ENCODE data around the gene LAMB1. TPM values are rescaled to one million over a fixed set of nuclear protein-coding genes. Genes with fewer than 3 reads are reported as not detected.

LAMB1 gene
- total and polyA plus RNA-seq, 2 of the 13 experiments (the other 11 are each of a cell fraction or from before 2014, with no cell fraction given) = 109 to 124 TPM

DNA sequence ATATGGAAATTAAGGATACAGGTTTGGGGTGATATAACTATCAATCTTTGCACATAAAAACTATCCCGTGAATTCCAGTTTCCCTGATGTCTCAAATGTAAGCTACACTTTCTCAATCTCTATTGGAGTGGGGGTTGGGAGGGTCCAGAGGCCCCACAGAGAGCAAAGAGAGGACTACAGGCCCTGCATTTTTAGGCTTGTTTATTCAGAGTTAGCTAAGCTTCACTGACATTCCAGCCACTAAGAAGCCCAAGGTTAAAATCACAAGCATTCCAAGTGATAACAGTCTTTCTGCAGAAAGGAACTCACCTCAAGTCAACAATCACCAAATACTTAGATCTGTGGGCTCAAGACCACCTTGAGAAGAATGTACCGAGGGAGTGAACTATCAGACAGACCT lies 31.6 kb upstream of the LAMB1 start (continued):
- TF ChIP-seq, protein P1, sequence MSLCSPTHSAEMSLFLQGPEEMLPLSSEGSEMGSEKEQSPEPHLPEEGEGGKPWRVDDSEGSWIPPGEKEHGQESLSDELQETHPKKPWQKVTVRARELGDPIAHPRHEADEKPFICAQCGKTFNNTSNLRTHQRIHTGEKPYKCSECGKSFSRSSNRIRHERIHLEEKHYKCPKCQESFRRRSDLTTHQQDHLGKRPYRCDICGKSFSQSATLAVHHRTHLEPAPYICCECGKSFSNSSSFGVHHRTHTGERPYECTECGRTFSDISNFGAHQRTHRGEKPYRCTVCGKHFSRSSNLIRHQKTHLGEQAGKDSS (CRISPR knock-in tag; IDR thresholded peaks at IDR 0.05; ENCODE audit: borderline replicate concordance, low read depth) = no peak
- TF ChIP-seq ZNF547 (CRISPR knock-in tag; IDR thresholded peaks at IDR 0.05) (no peak), ZSCAN31 (CRISPR knock-in tag; IDR thresholded peaks at IDR 0.05; ENCODE audit: low read depth) (no peak), ZNF773 (CRISPR knock-in tag; IDR thresholded peaks at IDR 0.05; ENCODE audit: borderline replicate concordance) (no peak), KDM6A (CRISPR knock-in tag; IDR thresholded peaks at IDR 0.05; ENCODE audit: low read depth) (peak; percentile 75; the same call in 1 of the 2 replicates), ZNF772 (CRISPR knock-in tag; IDR thresholded peaks at IDR 0.05) (no peak), ZNF253 (CRISPR knock-in tag; IDR thresholded peaks at IDR 0.05; ENCODE audit: borderline replicate concordance) (no peak), ZNF230 (CRISPR knock-in tag; IDR thresholded peaks at IDR 0.05) (no peak), ZFP36L2 (CRISPR knock-in tag; IDR thresholded peaks at IDR 0.05) (no peak), ZNF75D (CRISPR knock-in tag; IDR thresholded peaks at IDR 0.05; ENCODE audit: borderline replicate concordance) (no peak), ZNF619 (CRISPR knock-in tag; IDR thresholded peaks at IDR 0.05) (no peak), JUNB (CRISPR knock-in tag; IDR thresholded peaks at IDR 0.05; ENCODE audit: borderline replicate concordance) (no peak), ELF3 (CRISPR knock-in tag; IDR thresholded peaks at IDR 0.05) (peak; percentile 21; the same call in 1 of the 2 replicates), MEIS1 (CRISPR knock-in tag; IDR thresholded peaks at IDR 0.05; ENCODE audit: borderline replicate concordance) (no peak)
- TF ChIP-seq, protein P2, sequence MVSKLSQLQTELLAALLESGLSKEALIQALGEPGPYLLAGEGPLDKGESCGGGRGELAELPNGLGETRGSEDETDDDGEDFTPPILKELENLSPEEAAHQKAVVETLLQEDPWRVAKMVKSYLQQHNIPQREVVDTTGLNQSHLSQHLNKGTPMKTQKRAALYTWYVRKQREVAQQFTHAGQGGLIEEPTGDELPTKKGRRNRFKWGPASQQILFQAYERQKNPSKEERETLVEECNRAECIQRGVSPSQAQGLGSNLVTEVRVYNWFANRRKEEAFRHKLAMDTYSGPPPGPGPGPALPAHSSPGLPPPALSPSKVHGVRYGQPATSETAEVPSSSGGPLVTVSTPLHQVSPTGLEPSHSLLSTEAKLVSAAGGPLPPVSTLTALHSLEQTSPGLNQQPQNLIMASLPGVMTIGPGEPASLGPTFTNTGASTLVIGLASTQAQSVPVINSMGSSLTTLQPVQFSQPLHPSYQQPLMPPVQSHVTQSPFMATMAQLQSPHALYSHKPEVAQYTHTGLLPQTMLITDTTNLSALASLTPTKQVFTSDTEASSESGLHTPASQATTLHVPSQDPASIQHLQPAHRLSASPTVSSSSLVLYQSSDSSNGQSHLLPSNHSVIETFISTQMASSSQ (IDR thresholded peaks at IDR 0.05; ENCODE audit: low read depth) = peak; percentile 44; the same call in 1 of the 2 replicates
- TF ChIP-seq, protein P2 (CRISPR knock-in tag; IDR thresholded peaks at IDR 0.05; ENCODE audit: borderline replicate concordance) = peak; percentile 61; the same call in 1 of the 2 replicates
- TF ChIP-seq, protein P3, sequence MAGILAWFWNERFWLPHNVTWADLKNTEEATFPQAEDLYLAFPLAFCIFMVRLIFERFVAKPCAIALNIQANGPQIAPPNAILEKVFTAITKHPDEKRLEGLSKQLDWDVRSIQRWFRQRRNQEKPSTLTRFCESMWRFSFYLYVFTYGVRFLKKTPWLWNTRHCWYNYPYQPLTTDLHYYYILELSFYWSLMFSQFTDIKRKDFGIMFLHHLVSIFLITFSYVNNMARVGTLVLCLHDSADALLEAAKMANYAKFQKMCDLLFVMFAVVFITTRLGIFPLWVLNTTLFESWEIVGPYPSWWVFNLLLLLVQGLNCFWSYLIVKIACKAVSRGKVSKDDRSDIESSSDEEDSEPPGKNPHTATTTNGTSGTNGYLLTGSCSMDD (CRISPR knock-in tag; IDR thresholded peaks at IDR 0.05) = no peak
- TF ChIP-seq, protein P4, sequence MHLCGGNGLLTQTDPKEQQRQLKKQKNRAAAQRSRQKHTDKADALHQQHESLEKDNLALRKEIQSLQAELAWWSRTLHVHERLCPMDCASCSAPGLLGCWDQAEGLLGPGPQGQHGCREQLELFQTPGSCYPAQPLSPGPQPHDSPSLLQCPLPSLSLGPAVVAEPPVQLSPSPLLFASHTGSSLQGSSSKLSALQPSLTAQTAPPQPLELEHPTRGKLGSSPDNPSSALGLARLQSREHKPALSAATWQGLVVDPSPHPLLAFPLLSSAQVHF (CRISPR knock-in tag; IDR thresholded peaks at IDR 0.05) = no peak
- TF ChIP-seq, protein P5, sequence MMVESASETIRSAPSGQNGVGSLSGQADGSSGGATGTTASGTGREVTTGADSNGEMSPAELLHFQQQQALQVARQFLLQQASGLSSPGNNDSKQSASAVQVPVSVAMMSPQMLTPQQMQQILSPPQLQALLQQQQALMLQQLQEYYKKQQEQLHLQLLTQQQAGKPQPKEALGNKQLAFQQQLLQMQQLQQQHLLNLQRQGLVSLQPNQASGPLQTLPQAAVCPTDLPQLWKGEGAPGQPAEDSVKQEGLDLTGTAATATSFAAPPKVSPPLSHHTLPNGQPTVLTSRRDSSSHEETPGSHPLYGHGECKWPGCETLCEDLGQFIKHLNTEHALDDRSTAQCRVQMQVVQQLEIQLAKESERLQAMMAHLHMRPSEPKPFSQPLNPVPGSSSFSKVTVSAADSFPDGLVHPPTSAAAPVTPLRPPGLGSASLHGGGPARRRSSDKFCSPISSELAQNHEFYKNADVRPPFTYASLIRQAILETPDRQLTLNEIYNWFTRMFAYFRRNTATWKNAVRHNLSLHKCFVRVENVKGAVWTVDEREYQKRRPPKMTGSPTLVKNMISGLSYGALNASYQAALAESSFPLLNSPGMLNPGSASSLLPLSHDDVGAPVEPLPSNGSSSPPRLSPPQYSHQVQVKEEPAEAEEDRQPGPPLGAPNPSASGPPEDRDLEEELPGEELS (CRISPR knock-in tag; IDR thresholded peaks at IDR 0.05) = peak; percentile 71
- TF ChIP-seq, protein P6, sequence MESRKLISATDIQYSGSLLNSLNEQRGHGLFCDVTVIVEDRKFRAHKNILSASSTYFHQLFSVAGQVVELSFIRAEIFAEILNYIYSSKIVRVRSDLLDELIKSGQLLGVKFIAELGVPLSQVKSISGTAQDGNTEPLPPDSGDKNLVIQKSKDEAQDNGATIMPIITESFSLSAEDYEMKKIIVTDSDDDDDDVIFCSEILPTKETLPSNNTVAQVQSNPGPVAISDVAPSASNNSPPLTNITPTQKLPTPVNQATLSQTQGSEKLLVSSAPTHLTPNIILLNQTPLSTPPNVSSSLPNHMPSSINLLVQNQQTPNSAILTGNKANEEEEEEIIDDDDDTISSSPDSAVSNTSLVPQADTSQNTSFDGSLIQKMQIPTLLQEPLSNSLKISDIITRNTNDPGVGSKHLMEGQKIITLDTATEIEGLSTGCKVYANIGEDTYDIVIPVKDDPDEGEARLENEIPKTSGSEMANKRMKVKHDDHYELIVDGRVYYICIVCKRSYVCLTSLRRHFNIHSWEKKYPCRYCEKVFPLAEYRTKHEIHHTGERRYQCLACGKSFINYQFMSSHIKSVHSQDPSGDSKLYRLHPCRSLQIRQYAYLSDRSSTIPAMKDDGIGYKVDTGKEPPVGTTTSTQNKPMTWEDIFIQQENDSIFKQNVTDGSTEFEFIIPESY (CRISPR knock-in tag; IDR thresholded peaks at IDR 0.05) = no peak

Data from HepG2 (cell line).